SK-N-SH (cell line): ENCODE data around the gene KY. TPM values are rescaled to one million over a fixed set of nuclear protein-coding genes. Genes with fewer than 3 reads are reported as not detected.
"Not testable (repeated sequence)": the region's sequence is repeated elsewhere in the genome, so short reads cannot be mapped to it uniquely, and the experiment has no call there.

Experiments
- CTCF ChIA-PET: fragments of 300-600, 350-600 bp; formaldehyde crosslinking; extraction: SDS; loops from one replicate; lab custom pipeline; 2021; lab: Yijun Ruan, JAX
- POLR2A ChIA-PET: fragments of 350-600 bp; sonication (Branson Sonifier 250); formaldehyde crosslinking; extraction: SDS; loops from one replicate; lab custom pipeline; 2020; ENCODE audit warnings: antibody characterized with exemption, inconsistent platforms; lab: Yijun Ruan, JAX
- DNase-seq: peaks from one replicate; pipeline ENCODE4 v3.0.0; 2012
- H2AFZ ChIP-seq: fragments of 200-600 bp; sonication (generic); 2 replicates; pipeline ENCODE4 v1.8.1; 2016; ENCODE audit warnings: antibody characterized with exemption, mild to moderate bottlenecking, low read depth
- H3F3A ChIP-seq: fragments of 200-600 bp; sonication (generic); replicated peaks from 2 replicates; pipeline ENCODE3; 2016; ENCODE audit warnings: antibody characterized with exemption, mild to moderate bottlenecking; ENCODE audit not compliant: insufficient read depth
- H3K27ac ChIP-seq, 2 experiments: fragments of 200-500 bp in 1 of 2; fragments of 200-600 bp in 1 of 2; sonication (Bioruptor generic) in 1 of 2; sonication (generic), shearing (Covaris generic) in 1 of 2; 2 replicates each; pipeline versions ENCODE4 v1.5.1 to v1.6.1; 2014 to 2016; ENCODE audit warnings: low read depth in 2 of 2, inconsistent platforms in 1 of 2, low read length in 1 of 2, mild to moderate bottlenecking in 1 of 2, mixed read lengths in 1 of 2
- H3K27me3 ChIP-seq: fragments of 200-600 bp; sonication (generic), shearing (Covaris generic); 2 replicates; pipeline ENCODE4 v1.6.1; 2016; ENCODE audit warnings: mixed run types; ENCODE audit not compliant: insufficient read depth
- H3K36me3 ChIP-seq, 2 experiments: fragments of 200-500 bp in 1 of 2; fragments of 200-600 bp in 1 of 2; sonication (Bioruptor generic) in 1 of 2; sonication (generic) in 1 of 2; replicated peaks in 1 of 2; 2 replicates each; pipeline versions ENCODE3 to v1.5.1; 2014 to 2016; ENCODE audit warnings: low read length in 1 of 2, mild to moderate bottlenecking in 1 of 2; ENCODE audit not compliant: insufficient read depth in 2 of 2, control insufficient read depth in 1 of 2
- H3K4me1 ChIP-seq, 2 experiments: fragments of 200-500 bp in 1 of 2; fragments of 200-600 bp in 1 of 2; sonication (Bioruptor generic) in 1 of 2; sonication (generic), shearing (Covaris generic) in 1 of 2; 2 replicates each; pipeline versions ENCODE4 v1.5.1 to v1.6.1; 2014 to 2016; ENCODE audit warnings: low read depth in 1 of 2, low read length in 1 of 2, mixed run types in 1 of 2; ENCODE audit not compliant: insufficient read depth in 2 of 2, control insufficient read depth in 1 of 2
- H3K4me2 ChIP-seq: fragments of 200-600 bp; sonication (generic), shearing (Covaris generic); 2 replicates; pipeline ENCODE4 v1.6.1; 2017; ENCODE audit warnings: mixed run types
- H3K4me3 ChIP-seq, 2 experiments: fragments of 200-500 bp in 1 of 2; fragments of 200-600 bp in 1 of 2; sonication (Bioruptor generic) in 1 of 2; sonication (generic), shearing (Covaris generic) in 1 of 2; 2 replicates each; pipeline versions ENCODE4 v1.5.1 to v1.8.1; 2014 to 2016; ENCODE audit warnings: low read depth in 2 of 2, inconsistent platforms in 1 of 2, low read length in 1 of 2, mild to moderate bottlenecking in 1 of 2, mixed read lengths in 1 of 2, moderate library complexity in 1 of 2
- H3K79me2 ChIP-seq: fragments of 200-600 bp; sonication (generic); 2 replicates; pipeline ENCODE4 v1.8.1; 2017; ENCODE audit warnings: mild to moderate bottlenecking; ENCODE audit not compliant: insufficient read depth
- H3K9ac ChIP-seq: fragments of 200-600 bp; sonication (generic); 2 replicates; pipeline ENCODE4 v1.6.1; 2017; ENCODE audit warnings: mixed run types
- H3K9me2 ChIP-seq: fragments of 200-600 bp; sonication (generic); 2 replicates; pipeline ENCODE4 v1.6.1; 2017; ENCODE audit warnings: mixed run types
- H3K9me3 ChIP-seq: fragments of 200-600 bp; sonication (generic); 2 replicates; pipeline ENCODE4 v1.6.1; 2017; ENCODE audit warnings: mixed run types, mild to moderate bottlenecking, moderate library complexity
- H4K20me1 ChIP-seq: fragments of 200-600 bp; sonication (generic); 2 replicates; pipeline ENCODE4 v1.6.1; 2017; ENCODE audit warnings: mild to moderate bottlenecking, mixed run types; ENCODE audit not compliant: insufficient read depth
- EZH2phosphoT487 ChIP-seq: fragments of 200-600 bp; sonication (generic); IDR thresholded peaks from 2 replicates; pipeline ENCODE4 v1.6.1; 2017; ENCODE audit warnings: low read depth, mixed run types, mild to moderate bottlenecking, antibody characterized with exemption, moderate library complexity, borderline replicate concordance
- FOSL2 ChIP-seq: IDR thresholded peaks from 2 replicates; pipeline ENCODE4 v1.4.0; 2012; ENCODE audit warnings: low read depth, mild to moderate bottlenecking, moderate library complexity, borderline replicate concordance
- IRF3 ChIP-seq: fragments of 150-350 bp; IDR thresholded peaks from 2 replicates; pipeline ENCODE4 v1.6.1; 2016; ENCODE audit warnings: mild to moderate bottlenecking, low read depth, low read length
- MEF2A ChIP-seq: IDR thresholded peaks from 2 replicates; pipeline ENCODE4 v1.4.0; 2012; ENCODE audit warnings: low read depth, borderline replicate concordance
- MXI1 ChIP-seq: IDR thresholded peaks from 2 replicates; pipeline ENCODE4 v1.6.1; 2012; ENCODE audit warnings: mild to moderate bottlenecking, low read depth, low read length, improper control_type of control experiment
- NRF1 ChIP-seq: IDR thresholded peaks from 2 replicates; pipeline ENCODE4 v1.6.1; 2012; ENCODE audit warnings: low read depth, mild to moderate bottlenecking, low read length
- PBX3 ChIP-seq: IDR thresholded peaks from 2 replicates; pipeline ENCODE4; 2012
- RCOR1 ChIP-seq: fragments of 150-350 bp; IDR thresholded peaks from 2 replicates; pipeline ENCODE4 v1.6.1; 2017; ENCODE audit warnings: antibody characterized with exemption, low read length
- RFX5 ChIP-seq: IDR thresholded peaks from 2 replicates; pipeline ENCODE4 v1.6.1; 2012; ENCODE audit warnings: mild to moderate bottlenecking, improper control_type of control experiment, low read length
- SMC3 ChIP-seq: IDR thresholded peaks from 2 replicates; pipeline ENCODE4 v1.6.1; 2012; ENCODE audit warnings: low read depth, low read length, improper control_type of control experiment
- USF2 ChIP-seq: fragments of 150-350 bp; IDR thresholded peaks from 2 replicates; pipeline ENCODE4 v1.6.1; 2017; ENCODE audit warnings: antibody characterized with exemption, low read length, low read depth, borderline replicate concordance
- ZBTB33 ChIP-seq: IDR thresholded peaks from 2 replicates; pipeline ENCODE4 v1.4.0; 2012; ENCODE audit warnings: low read depth, borderline replicate concordance
- WGBS: methylation state at CpG from one replicate; pipeline ENCODE4 v1.1.6; 2017; ENCODE audit warnings: low lambda C conversion rate; 5-methylcytosine and 5-hydroxymethylcytosine counted together
- polyA plus RNA-seq, 3 experiments: library from polyadenylated mRNA; depleted of rRNA; stranded (reverse); fragments of >200 nt; gene quantifications; 2 replicates each; pipeline ENCODE4 v1.2.3, GENCODE V29; 2012

KY gene
- polyA plus RNA-seq, 1 of the 3 experiments (the other 2 are of a cell fraction): 2.4 TPM

GRCh38 chr3:134598763-134599545, 51.9 kb downstream of the KY start (continued):
- TF ChIP-seq IRF3: no peak
- TF ChIP-seq RCOR1: no peak

- H3K4me2 ChIP-seq: no peak overlapping the region
- H4K20me1 ChIP-seq: no peaks in the 10 kb centered on the region
- H3K79me2 ChIP-seq: no peaks in the 10 kb centered on the region
- ChIA-PET CTCF (interaction anchor here (0.7 to 1.4 kb wide), 2 partner anchors 43 to 80 kb away, joined by 3 read pairs; no protein-coding TSS in a partner anchor), POLR2A (no interaction called here)
- H3K4me3 ChIP-seq: no peak overlapping the region
- no peak for TF ChIP-seq RFX5
- no peak for TF ChIP-seq EZH2phosphoT487
- TF ChIP-seq MEF2A: no peak
- no peak for TF ChIP-seq ZBTB33
- no peak for TF ChIP-seq FOSL2
- no peak for TF ChIP-seq USF2
- no peak for TF ChIP-seq PBX3
- no peak for TF ChIP-seq NRF1
- no peak for TF ChIP-seq SMC3
- TF ChIP-seq MXI1: no peak
- H3K36me3 ChIP-seq: no peaks in the 10 kb centered on the region
- DNase-seq: no peak
- H2AFZ ChIP-seq: no peak overlapping the region
- no peaks in the 10 kb centered on the region for H3K9me2 ChIP-seq
- no peak overlapping the region for H3K9ac ChIP-seq
- no peak overlapping the region for H3K27ac ChIP-seq
- H3K4me1 ChIP-seq: peaks cover 0 to 15% of the 10 kb centered on the region in 2 experiments; a peak in 3 of 4 replicates
- no peaks in the 10 kb centered on the region for H3K27me3 ChIP-seq
- H3F3A ChIP-seq: no peaks in the 10 kb centered on the region
- H3K9me3 ChIP-seq: no peaks in the 10 kb centered on the region
- 71% methylated on average over 2 of the region's 2 CpGs for WGBS
These were observed 53.3 kb downstream of the KY start for GRCh38 chr3:134597390-134597970.

GRCh38 chr3:134594986-134595385, 55.8 kb downstream of the KY start:
- DNase-seq, H3K4me2 ChIP-seq, H3K79me2 ChIP-seq, H3K9ac ChIP-seq, H3K27me3 ChIP-seq, H2AFZ ChIP-seq, H3K27ac ChIP-seq, H4K20me1 ChIP-seq, H3K9me3 ChIP-seq, H3K4me3 ChIP-seq, H3K9me2 ChIP-seq, H3K36me3 ChIP-seq, POLR2A ChIA-PET, H3F3A ChIP-seq, H3K4me1 ChIP-seq: not testable (repeated sequence)
- CTCF ChIA-PET: interaction anchor here (1.0 kb wide), 1 partner anchor 200 kb away, joined by 3 read pairs; the partner anchor contains the start of gene EPHB1
- 29% methylated on average over 3 of the region's 3 CpGs for WGBS
